Brain microvascular endothelial cell (primary cell): Measurements from ENCODE around the gene OR6N1.

Source experiments
- DNase-seq: peaks from one replicate; pipeline ENCODE4 v3.0.0-alpha.2; 2020
- H3K27ac ChIP-seq: fragments of 250-450 bp; sonication (Bioruptor Pico); 2 replicates; pipeline ENCODE4 v1.5.1; 2020; ENCODE audit warnings: mild to moderate bottlenecking, moderate library complexity
- H3K27me3 ChIP-seq: fragments of 250-450 bp; sonication (Bioruptor Pico); replicated peaks from 2 replicates; pipeline ENCODE4 v1.5.1; 2020; ENCODE audit warnings: mild to moderate bottlenecking
- H3K36me3 ChIP-seq: fragments of 250-450 bp; sonication (Bioruptor Pico); replicated peaks from 2 replicates; pipeline ENCODE4 v1.5.1; 2020; ENCODE audit warnings: mild to moderate bottlenecking
- H3K4me3 ChIP-seq: 2 replicates; pipeline ENCODE4 v1.5.1; 2011; ENCODE audit warnings: low read depth, mild to moderate bottlenecking, control low read depth, low read length, moderate library complexity
- in situ Hi-C: cut with HindIII; loops from 2 replicates; pipeline ENCODE4 v1.10.0; 2017; ENCODE audit warnings: low sequenced_read_pairs, low pct_ligation_motif_present
- TF ChIP-seq, protein P1 (sequence below): IDR thresholded peaks from 2 replicates; pipeline ENCODE4 v1.5.1; 2011; ENCODE audit warnings: low read depth, mild to moderate bottlenecking, moderate library complexity, low read length, control low read depth, inconsistent platforms; ENCODE audit errors: missing control alignments

Gene OR6N1

DNA sequence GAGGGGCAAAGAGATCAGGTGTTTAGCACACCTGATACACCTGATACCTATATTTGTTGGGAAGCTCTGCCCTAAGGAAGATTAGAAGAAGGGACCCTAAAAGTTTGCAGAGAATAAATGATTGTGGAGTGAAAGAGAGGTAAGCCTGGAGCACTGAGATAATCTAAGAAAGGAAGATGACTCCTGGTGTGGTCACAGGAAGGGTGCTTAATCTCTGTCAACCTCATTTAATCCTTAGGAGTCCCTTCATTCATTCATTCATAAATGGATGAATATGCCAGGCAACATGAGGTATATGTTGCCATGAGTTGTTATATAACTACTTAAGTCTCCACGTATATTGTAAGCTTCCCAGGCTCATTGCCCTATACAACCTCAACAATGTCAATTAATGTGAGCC, 43.0 kb upstream of the OR6N1 start:
- in situ Hi-C loops: no loop called here
- Histone ChIP-seq H3K27me3 (no peaks in the 10 kb centered on the region), H3K4me3 (no peak overlapping the region), H3K36me3 (no peaks in the 10 kb centered on the region), H3K27ac (no peak overlapping the region)
- DNase-seq: no peak
- TF ChIP-seq, protein P1, sequence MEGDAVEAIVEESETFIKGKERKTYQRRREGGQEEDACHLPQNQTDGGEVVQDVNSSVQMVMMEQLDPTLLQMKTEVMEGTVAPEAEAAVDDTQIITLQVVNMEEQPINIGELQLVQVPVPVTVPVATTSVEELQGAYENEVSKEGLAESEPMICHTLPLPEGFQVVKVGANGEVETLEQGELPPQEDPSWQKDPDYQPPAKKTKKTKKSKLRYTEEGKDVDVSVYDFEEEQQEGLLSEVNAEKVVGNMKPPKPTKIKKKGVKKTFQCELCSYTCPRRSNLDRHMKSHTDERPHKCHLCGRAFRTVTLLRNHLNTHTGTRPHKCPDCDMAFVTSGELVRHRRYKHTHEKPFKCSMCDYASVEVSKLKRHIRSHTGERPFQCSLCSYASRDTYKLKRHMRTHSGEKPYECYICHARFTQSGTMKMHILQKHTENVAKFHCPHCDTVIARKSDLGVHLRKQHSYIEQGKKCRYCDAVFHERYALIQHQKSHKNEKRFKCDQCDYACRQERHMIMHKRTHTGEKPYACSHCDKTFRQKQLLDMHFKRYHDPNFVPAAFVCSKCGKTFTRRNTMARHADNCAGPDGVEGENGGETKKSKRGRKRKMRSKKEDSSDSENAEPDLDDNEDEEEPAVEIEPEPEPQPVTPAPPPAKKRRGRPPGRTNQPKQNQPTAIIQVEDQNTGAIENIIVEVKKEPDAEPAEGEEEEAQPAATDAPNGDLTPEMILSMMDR: no peak

DNA sequence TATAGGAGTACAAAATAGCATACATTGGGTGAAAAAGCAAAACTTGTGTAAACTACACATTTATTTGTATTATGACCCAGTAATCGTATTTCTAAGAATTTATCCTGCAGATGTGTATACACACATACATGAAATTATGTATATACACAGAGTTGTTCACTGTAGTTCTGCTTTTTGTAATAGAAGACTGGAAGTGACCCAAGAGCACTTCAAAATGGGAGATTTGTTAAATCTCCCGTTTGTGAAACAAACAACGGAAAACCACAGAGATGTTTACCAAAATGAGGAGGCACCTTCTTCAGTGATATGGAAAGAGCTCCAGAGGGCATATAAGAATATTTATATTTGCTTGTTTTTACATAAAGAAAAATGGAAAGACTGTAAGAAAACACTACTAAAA, 41.2 kb upstream of the OR6N1 start:
- Histone ChIP-seq H3K36me3 (no peaks in the 10 kb centered on the region), H3K27ac (no peak overlapping the region), H3K4me3 (no peak overlapping the region), H3K27me3 (no peaks in the 10 kb centered on the region)
- TF ChIP-seq, protein P1: no peak
- in situ Hi-C loops: no loop called here
- DNase-seq: no peak

- Histone ChIP-seq H3K27me3 (no peaks in the 10 kb centered on the region), H3K27ac (no peak overlapping the region), H3K4me3 (no peak overlapping the region), H3K36me3 (no peaks in the 10 kb centered on the region)
- in situ Hi-C loops: no loop called here
- TF ChIP-seq, protein P1: no peak
- no peak for DNase-seq
Observed at GRCh38 chr1:158812336-158812735, 40.3 kb upstream of the OR6N1 start.

- Histone ChIP-seq H3K4me3 (no peak overlapping the region), H3K27me3 (no peaks in the 10 kb centered on the region), H3K27ac (no peak overlapping the region), H3K36me3 (no peaks in the 10 kb centered on the region)
- TF ChIP-seq, protein P1: no peak
- DNase-seq: no peak
- in situ Hi-C loops: no loop called here
Observed at GRCh38 chr1:158810311-158810710, 38.3 kb upstream of the OR6N1 start.

DNA sequence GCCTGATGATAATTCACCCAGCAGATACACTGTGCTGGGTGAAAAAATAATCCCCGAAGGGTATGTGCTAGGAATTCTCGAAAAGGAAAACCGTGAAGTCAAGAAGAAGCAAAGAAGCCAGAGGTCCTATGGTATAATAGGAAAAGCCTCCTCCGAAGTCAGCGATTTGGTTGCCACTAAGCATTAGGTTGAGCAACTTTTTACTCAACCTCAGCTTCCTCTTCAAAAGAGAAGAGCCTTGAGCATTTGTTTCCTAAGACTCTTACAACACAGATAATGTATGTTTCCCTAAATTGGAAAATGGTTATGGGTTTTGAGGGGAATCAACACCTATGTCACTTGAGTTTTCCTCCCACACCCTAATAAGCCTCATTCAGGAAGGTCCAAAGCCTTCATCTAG, 37.9 kb upstream of the OR6N1 start:
- Histone ChIP-seq H3K4me3 (no peak overlapping the region), H3K27ac (no peak overlapping the region), H3K27me3 (no peaks in the 10 kb centered on the region), H3K36me3 (no peaks in the 10 kb centered on the region)
- TF ChIP-seq, protein P1: no peak
- no peak for DNase-seq
- in situ Hi-C loops: no loop called here

DNA sequence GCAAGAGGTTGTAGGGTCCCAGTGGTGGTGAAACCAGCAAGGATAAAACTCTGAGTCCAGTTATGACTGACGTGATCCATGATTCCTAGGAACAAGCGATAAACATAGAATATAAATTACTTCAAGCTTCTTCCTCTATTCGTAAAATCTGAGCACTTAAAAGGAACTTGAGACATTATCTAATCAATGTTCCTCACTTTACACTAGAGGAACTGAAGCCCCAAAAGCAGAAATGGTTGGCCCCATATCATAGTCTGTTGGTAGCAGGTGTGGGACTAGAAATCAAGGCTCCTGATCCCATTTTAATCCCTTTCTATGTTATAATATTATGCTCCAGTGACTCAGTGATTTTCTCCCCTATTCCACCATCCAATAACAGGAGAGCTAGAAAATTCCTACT, 37.3 kb upstream of the OR6N1 start:
- TF ChIP-seq, protein P1: no peak
- Histone ChIP-seq H3K27ac (no peak overlapping the region), H3K27me3 (no peaks in the 10 kb centered on the region), H3K36me3 (no peaks in the 10 kb centered on the region), H3K4me3 (no peak overlapping the region)
- in situ Hi-C loops: no loop called here
- no peak for DNase-seq
